GM18498 (cell line): ENCODE results near the gene ADAMTSL2.

Experiments
- ATAC-seq: cut with Tn5 transposase; IDR thresholded peaks from one replicate; pipeline ENCODE4 v1.9.1; 2021; ENCODE audit warnings: mild to moderate bottlenecking, moderate library complexity; ENCODE audit not compliant: unreplicated experiment

ADAMTSL2 gene

GRCh38 chr9:133516256-133516960, 18.1 kb upstream of the ADAMTSL2 start:
- ATAC-seq = no peak

- no peak for ATAC-seq
Measured at GRCh38 chr9:133516961-133517350, 17.5 kb upstream of the ADAMTSL2 start.

GRCh38 chr9:133517711-133518110, 16.8 kb upstream of the ADAMTSL2 start:
- no peak for ATAC-seq

GRCh38 chr9:133518200-133518599, 16.3 kb upstream of the ADAMTSL2 start:
- no peak for ATAC-seq

GRCh38 chr9:133518706-133519449, 15.6 kb upstream of the ADAMTSL2 start:
- ATAC-seq = no peak

GRCh38 chr9:133519693-133520092, 14.8 kb upstream of the ADAMTSL2 start:
- ATAC-seq = no peak

- no peak for ATAC-seq
Measured at GRCh38 chr9:133520121-133520835, 14.2 kb upstream of the ADAMTSL2 start.

GRCh38 chr9:133521122-133522072, 13.1 kb upstream of the ADAMTSL2 start:
- no peak for ATAC-seq

- ATAC-seq = no peak
Measured at GRCh38 chr9:133522073-133522910, 12.2 kb upstream of the ADAMTSL2 start.

GRCh38 chr9:133523106-133523505, 11.4 kb upstream of the ADAMTSL2 start:
- no peak for ATAC-seq

GRCh38 chr9:133524146-133524545, 10.4 kb upstream of the ADAMTSL2 start:
- ATAC-seq = no peak

- no peak for ATAC-seq
Measured at GRCh38 chr9:133524679-133525228, 9.8 kb upstream of the ADAMTSL2 start, which contains the start of gene MYMK. Gene MYMK (minus strand): TSS chr9:133524959. CDS start chr9:133524844, 115 bp downstream.

GRCh38 chr9:133525677-133526076, 8.8 kb upstream of the ADAMTSL2 start:
- ATAC-seq = no peak

GRCh38 chr9:133526721-133527321, 7.7 kb upstream of the ADAMTSL2 start:
- ATAC-seq = no peak

- ATAC-seq = no peak
Measured at GRCh38 chr9:133527444-133527920, 7.0 kb upstream of the ADAMTSL2 start.

GRCh38 chr9:133528001-133528875, 6.3 kb upstream of the ADAMTSL2 start:
- no peak for ATAC-seq

GRCh38 chr9:133528876-133529241, 5.6 kb upstream of the ADAMTSL2 start:
- no peak for ATAC-seq

GRCh38 chr9:133529457-133529856, 5.0 kb upstream of the ADAMTSL2 start:
- ATAC-seq = no peak
